Stimulated activated CD4-positive, alpha-beta T cell treated with anti-CD3 and anti-CD28 coated beads, Interleukin-15, amount 100 ng/mL, for 24 hours (primary cell): ENCODE data around the gene FAM107A.

Source experiments
- DNase-seq: peaks from one replicate; pipeline ENCODE4 v3.0.0-alpha.2; 2020

FAM107A gene

GRCh38 chr3:58566398-58567250, 10.6 kb downstream of the FAM107A start:
- no peak for DNase-seq

- DNase-seq = no peak
These were observed 11.4 kb downstream of the FAM107A start for GRCh38 chr3:58565621-58566397.

GRCh38 chr3:58564456-58565160, 12.6 kb downstream of the FAM107A start:
- no peak for DNase-seq

- DNase-seq = no peak
These were observed 13.1 kb downstream of the FAM107A start for GRCh38 chr3:58564054-58564453.

- DNase-seq = no peak
These were observed 13.7 kb downstream of the FAM107A start for GRCh38 chr3:58563386-58564035.

- no peak for DNase-seq
These were observed 14.7 kb downstream of the FAM107A start for GRCh38 chr3:58562498-58562897.

GRCh38 chr3:58560771-58561311, 16.4 kb downstream of the FAM107A start:
- no peak for DNase-seq

- no peak for DNase-seq
These were observed 17.6 kb downstream of the FAM107A start for GRCh38 chr3:58559586-58559985.

GRCh38 chr3:58557491-58557890, 19.7 kb downstream of the FAM107A start:
- no peak for DNase-seq

GRCh38 chr3:58556761-58557221, 20.4 kb downstream of the FAM107A start:
- no peak for DNase-seq

GRCh38 chr3:58556001-58556400, 21.2 kb downstream of the FAM107A start:
- no peak for DNase-seq

- no peak for DNase-seq
These were observed 22.0 kb downstream of the FAM107A start for GRCh38 chr3:58555203-58555602.

GRCh38 chr3:58553003-58553402, 24.2 kb downstream of the FAM107A start:
- DNase-seq = no peak

GRCh38 chr3:58551636-58552180, 25.5 kb downstream of the FAM107A start:
- no peak for DNase-seq

GRCh38 chr3:58544541-58544940, 32.6 kb downstream of the FAM107A start:
- DNase-seq = no peak

- DNase-seq = no peak
These were observed 36.9 kb downstream of the FAM107A start for GRCh38 chr3:58540176-58540858.

GRCh38 chr3:58539626-58540025, 37.6 kb downstream of the FAM107A start:
- no peak for DNase-seq

GRCh38 chr3:58537412-58538301, 39.5 kb downstream of the FAM107A start:
- no peak for DNase-seq

- no peak for DNase-seq
These were observed 40.4 kb downstream of the FAM107A start, which contains the start of gene ACOX2 for GRCh38 chr3:58536501-58537411. TSS of gene ACOX2 (minus strand) at chr3:58537190. CDS start at chr3:58535106, 2,084 bp downstream.
